ENCODE data around the gene L3HYPDH.

Gene L3HYPDH

GRCh38 chr14:59483819-59484638 lies at the start of gene L3HYPDH, which contains the start of gene JKAMP:
Gene L3HYPDH, minus strand, starts transcription at chr14:59484408. Its CDS starts 92 bp downstream, at chr14:59484316.
Gene JKAMP, plus strand, starts transcription at chr14:59484517. Its CDS starts 73 bp downstream, at chr14:59484590.
- DNase-seq: peak; percentile 99

- DNase-seq: no peak
Measured at GRCh38 chr14:59532419-59532818, 48.2 kb upstream of the L3HYPDH start.

- no peak for DNase-seq
Measured at GRCh38 chr14:59530349-59530748, 46.1 kb upstream of the L3HYPDH start.

- no peak for DNase-seq
Measured at GRCh38 chr14:59529189-59529588, 45.0 kb upstream of the L3HYPDH start.

- no peak for DNase-seq
Measured at GRCh38 chr14:59520224-59520623, 36.0 kb upstream of the L3HYPDH start.

- DNase-seq: peak; percentile 12
Measured at GRCh38 chr14:59511916-59512575, 27.8 kb upstream of the L3HYPDH start.

- DNase-seq: no peak
Measured at GRCh38 chr14:59510966-59511365, 26.8 kb upstream of the L3HYPDH start.

GRCh38 chr14:59510001-59510400 lies 25.8 kb upstream of the L3HYPDH start:
- no peak for DNase-seq

- DNase-seq: no peak
Measured at GRCh38 chr14:59509101-59509500, 24.9 kb upstream of the L3HYPDH start.

GRCh38 chr14:59507752-59508103 lies 23.5 kb upstream of the L3HYPDH start:
- no peak for DNase-seq

GRCh38 chr14:59507063-59507751 lies 23.0 kb upstream of the L3HYPDH start:
- peak; percentile 71 for DNase-seq

- DNase-seq: no peak
Measured at GRCh38 chr14:59503256-59503655, 19.0 kb upstream of the L3HYPDH start.

- no peak for DNase-seq
Measured at GRCh38 chr14:59500732-59501131, 16.5 kb upstream of the L3HYPDH start.

GRCh38 chr14:59492384-59492783 lies 8.2 kb upstream of the L3HYPDH start:
- DNase-seq: no peak

- DNase-seq: no peak
Measured at GRCh38 chr14:59490756-59491155, 6.5 kb upstream of the L3HYPDH start.

- DNase-seq: no peak
Measured at GRCh38 chr14:59484639-59485175, 499 bp upstream of the L3HYPDH start.

- DNase-seq: no peak
Measured at GRCh38 chr14:59483363-59483762, 845 bp downstream of the L3HYPDH start.

GRCh38 chr14:59482541-59483331 lies 1.5 kb downstream of the L3HYPDH start:
- no peak for DNase-seq

GRCh38 chr14:59481871-59482540 lies 2.2 kb downstream of the L3HYPDH start:
- DNase-seq: no peak

GRCh38 chr14:59481407-59481806 lies 2.8 kb downstream of the L3HYPDH start:
- DNase-seq: no peak

GRCh38 chr14:59480166-59480565 lies 4.0 kb downstream of the L3HYPDH start:
- DNase-seq: no peak

- no peak for DNase-seq
Measured at GRCh38 chr14:59478540-59478939, 5.7 kb downstream of the L3HYPDH start.
